NT2/D1 (cell line): ENCODE measurements around the gene TRPM5.

Experiments
- DNase-seq: peaks from one replicate; pipeline ENCODE4 v3.0.0-alpha.2; 2011; ENCODE audit warnings: low read depth, low spot score
- H3K27me3 ChIP-seq: 2 replicates; pipeline ENCODE4 v1.6.0; 2011; ENCODE audit warnings: mild to moderate bottlenecking; ENCODE audit not compliant: insufficient read length, insufficient read depth
- H3K36me3 ChIP-seq: 2 replicates; pipeline ENCODE4 v1.6.1; 2011; ENCODE audit warnings: mild to moderate bottlenecking, low read length, mixed read lengths; ENCODE audit not compliant: insufficient read depth, insufficient read length
- H3K4me1 ChIP-seq: 2 replicates; pipeline ENCODE4 v1.5.1; 2011; ENCODE audit not compliant: insufficient read depth, insufficient read length
- H3K4me3 ChIP-seq: 2 replicates; pipeline ENCODE4 v1.5.1; 2011; ENCODE audit warnings: low read depth; ENCODE audit not compliant: insufficient read length
- H3K9ac ChIP-seq: 2 replicates; pipeline ENCODE4 v1.6.0; 2011; ENCODE audit warnings: low read depth; ENCODE audit not compliant: insufficient read length
- H3K9me3 ChIP-seq: 2 replicates; pipeline ENCODE4 v1.5.1; 2011; ENCODE audit warnings: mild to moderate bottlenecking, low read length; ENCODE audit not compliant: insufficient read depth
- SUZ12 ChIP-seq: IDR thresholded peaks from 2 replicates; pipeline ENCODE4 v1.6.1; 2011; ENCODE audit not compliant: insufficient read length, insufficient read depth; ENCODE audit errors: extremely low read depth
- YY1 ChIP-seq: IDR thresholded peaks from 2 replicates; pipeline ENCODE4 v1.6.1; 2011; ENCODE audit not compliant: insufficient read length, insufficient read depth
- ZNF274 ChIP-seq: IDR thresholded peaks from 2 replicates; pipeline ENCODE4 v1.6.1; 2011; ENCODE audit warnings: mild to moderate bottlenecking, low read depth, low read length

The TRPM5 gene

DNA sequence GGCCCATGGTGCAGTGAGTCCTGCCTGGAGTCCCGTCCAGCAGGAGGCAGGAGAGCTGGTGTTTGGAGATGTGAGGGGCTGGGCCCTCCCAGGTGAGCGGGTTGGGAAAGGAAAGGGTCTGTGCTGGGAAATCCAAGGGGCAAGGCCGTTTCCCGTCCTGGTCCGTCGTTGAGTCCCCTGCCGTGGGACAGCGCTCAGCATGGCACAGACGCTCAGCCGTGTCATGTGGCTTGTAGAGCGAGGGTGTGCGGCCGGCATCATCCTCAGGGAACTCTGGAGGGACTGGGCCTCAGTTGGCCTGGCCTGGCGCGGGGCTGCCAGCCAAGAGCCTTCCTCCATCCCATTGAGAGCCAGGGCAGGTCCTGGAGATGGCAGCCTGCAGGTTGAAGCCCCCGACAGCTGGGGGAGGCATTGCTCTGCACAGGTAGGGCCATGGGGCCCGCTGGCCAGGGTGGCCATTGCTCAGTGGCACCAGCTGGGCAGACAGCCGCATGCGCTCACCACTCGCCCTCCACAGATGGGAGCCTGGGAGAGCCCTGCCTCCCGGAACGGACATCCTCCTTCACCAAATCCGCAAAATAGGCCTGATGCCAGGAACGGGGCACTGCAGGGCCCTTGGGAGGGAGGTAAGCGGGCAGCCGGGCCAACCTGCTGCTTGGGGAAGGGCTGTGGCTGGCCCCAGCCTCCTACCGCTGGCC, 29.2 kb upstream of the TRPM5 start:
- no peaks in the 10 kb centered on the region for H3K4me1 ChIP-seq
- no peaks in the 10 kb centered on the region for H3K36me3 ChIP-seq
- peaks cover 53% of the 10 kb centered on the region for H3K27me3 ChIP-seq
- H3K9ac ChIP-seq, result no peak overlapping the region
- H3K4me3 ChIP-seq, result no peak overlapping the region
- no peak for DNase-seq
- H3K9me3 ChIP-seq, result peaks cover 21% of the 10 kb centered on the region
- no peak for TF ChIP-seq SUZ12
- no peak for TF ChIP-seq YY1
- TF ChIP-seq ZNF274, result no peak

DNA sequence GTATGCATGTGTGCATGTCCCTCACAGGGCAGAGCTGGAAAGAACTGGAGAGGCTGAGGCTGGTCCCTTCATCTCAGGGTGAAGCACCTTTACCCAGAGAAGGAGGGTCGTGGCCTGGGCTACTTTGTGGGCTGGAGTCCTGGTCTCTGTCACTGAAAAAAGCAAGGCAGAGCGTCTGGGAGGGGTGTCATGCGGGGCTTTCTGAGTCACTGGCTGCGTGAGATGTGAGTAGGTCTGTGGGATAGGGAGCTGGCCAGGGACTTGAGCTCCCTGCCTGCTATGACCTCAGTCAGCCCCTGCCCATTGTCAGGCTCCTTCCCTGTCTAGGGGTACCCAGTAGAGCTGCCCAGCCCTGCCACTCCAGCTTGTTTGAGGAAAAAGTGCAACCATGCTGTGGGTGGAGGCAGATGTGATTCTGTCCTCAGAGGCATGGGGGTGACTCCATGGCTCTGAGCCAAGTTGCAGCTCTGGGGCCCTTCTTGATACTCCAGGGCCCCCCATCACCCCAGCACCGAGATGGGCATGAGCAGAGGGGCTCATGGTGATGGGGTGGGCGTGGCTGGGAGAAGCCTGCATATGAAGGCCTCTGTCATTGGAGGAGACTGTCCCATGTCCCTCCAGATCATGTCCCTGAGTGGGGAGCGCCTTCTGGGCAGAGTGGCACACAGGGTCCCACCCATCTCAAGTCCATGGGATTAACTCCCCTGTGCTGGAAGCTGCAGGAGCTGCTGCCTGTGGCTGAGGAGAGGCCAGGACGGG, 28.3 kb upstream of the TRPM5 start:
- peaks cover 12% of the 10 kb centered on the region; the same call in 1 of the 2 replicates for H3K9me3 ChIP-seq
- no peak overlapping the region for H3K9ac ChIP-seq
- H3K36me3 ChIP-seq, result no peaks in the 10 kb centered on the region
- no peak overlapping the region for H3K4me3 ChIP-seq
- no peak for DNase-seq
- H3K27me3 ChIP-seq, result peaks cover 57% of the 10 kb centered on the region
- no peak for TF ChIP-seq YY1
- TF ChIP-seq ZNF274, result no peak
- TF ChIP-seq SUZ12, result no peak
- H3K4me1 ChIP-seq, result peaks cover under 1% of the 10 kb centered on the region

DNA sequence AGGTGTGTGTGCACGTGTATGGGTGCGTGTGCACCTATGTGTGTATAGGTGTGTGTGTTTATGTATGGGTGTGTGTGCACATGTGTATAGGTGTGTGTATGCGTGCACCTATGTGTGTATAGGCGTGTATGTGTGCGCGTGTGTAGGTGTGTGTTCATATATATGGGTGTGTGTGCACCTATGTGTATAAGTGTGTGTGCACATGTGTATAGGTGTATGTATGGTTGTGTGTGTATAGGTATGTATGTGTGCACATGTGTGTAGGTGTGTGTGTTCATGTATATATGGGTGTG, 27.4 kb upstream of the TRPM5 start:
- H3K36me3 ChIP-seq, result no peaks in the 10 kb centered on the region
- H3K9ac ChIP-seq, result no peak overlapping the region
- DNase-seq, result no peak
- peaks cover 4% of the 10 kb centered on the region; the same call in 1 of the 2 replicates for H3K9me3 ChIP-seq
- peaks cover 6% of the 10 kb centered on the region for H3K4me1 ChIP-seq
- no peak overlapping the region for H3K4me3 ChIP-seq
- H3K27me3 ChIP-seq, result peaks cover 60% of the 10 kb centered on the region
- no peak for TF ChIP-seq ZNF274
- TF ChIP-seq SUZ12, result no peak
- TF ChIP-seq YY1, result no peak

- no peak overlapping the region for H3K9ac ChIP-seq
- no peaks in the 10 kb centered on the region for H3K36me3 ChIP-seq
- no peak for DNase-seq
- H3K9me3 ChIP-seq, result no peaks in the 10 kb centered on the region
- no peak overlapping the region for H3K4me3 ChIP-seq
- H3K27me3 ChIP-seq, result peaks cover 65% of the 10 kb centered on the region
- no peak for TF ChIP-seq ZNF274
- no peak for TF ChIP-seq SUZ12
- no peak for TF ChIP-seq YY1
- H3K4me1 ChIP-seq, result peaks cover 6% of the 10 kb centered on the region
These were observed 26.9 kb upstream of the TRPM5 start for GRCh38 chr11:2471048-2471803.

- no peak overlapping the region for H3K9ac ChIP-seq
- no peak for DNase-seq
- H3K27me3 ChIP-seq, result peaks cover 72% of the 10 kb centered on the region
- no peaks in the 10 kb centered on the region for H3K9me3 ChIP-seq
- H3K4me1 ChIP-seq, result peaks cover 12% of the 10 kb centered on the region
- H3K36me3 ChIP-seq, result no peaks in the 10 kb centered on the region
- no peak overlapping the region for H3K4me3 ChIP-seq
- TF ChIP-seq YY1, result no peak
- no peak for TF ChIP-seq SUZ12
- no peak for TF ChIP-seq ZNF274
These were observed 26.2 kb upstream of the TRPM5 start for GRCh38 chr11:2470495-2470894.

GRCh38 chr11:2468363-2469235, 24.3 kb upstream of the TRPM5 start:
- Histone ChIP-seq H3K36me3 (no peaks in the 10 kb centered on the region), H3K9me3 (no peaks in the 10 kb centered on the region), H3K4me3 (no peak overlapping the region), H3K27me3 (peaks cover 58% of the 10 kb centered on the region), H3K9ac (no peak overlapping the region), H3K4me1 (peaks cover 12% of the 10 kb centered on the region)
- no peak for DNase-seq
- TF ChIP-seq YY1, result no peak
- TF ChIP-seq ZNF274, result no peak
- TF ChIP-seq SUZ12, result no peak

DNA sequence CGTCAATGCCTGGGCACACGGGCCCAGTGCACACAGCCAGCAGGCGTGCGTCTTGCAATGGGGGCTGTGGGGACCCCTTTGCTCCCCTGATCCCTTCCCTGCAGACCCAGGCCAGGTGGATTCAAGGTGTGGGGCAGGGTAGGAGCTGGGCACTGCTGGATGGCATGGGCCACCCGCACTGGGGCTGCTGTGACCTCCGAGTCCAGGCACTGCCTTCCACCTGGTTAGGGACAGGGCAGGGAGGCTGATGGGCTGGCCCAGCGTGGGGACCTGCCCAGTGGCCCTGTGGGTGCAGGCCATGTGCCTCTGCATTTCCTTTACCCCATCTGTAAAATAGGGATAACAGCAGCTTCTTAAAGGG, 23.4 kb upstream of the TRPM5 start:
- TF ChIP-seq ZNF274, result no peak
- no peak for TF ChIP-seq YY1
- TF ChIP-seq SUZ12, result no peak
- peaks cover 16% of the 10 kb centered on the region for H3K4me1 ChIP-seq
- no peak overlapping the region for H3K4me3 ChIP-seq
- DNase-seq, result no peak
- H3K36me3 ChIP-seq, result no peaks in the 10 kb centered on the region
- no peaks in the 10 kb centered on the region for H3K9me3 ChIP-seq
- no peak overlapping the region for H3K9ac ChIP-seq
- peaks cover 54% of the 10 kb centered on the region for H3K27me3 ChIP-seq
